Transverse colon (tissue), 3 donors: ENCODE measurements around the gene OMA1.

Source experiments
- CTCF ChIP-seq, 5 experiments: fragments of 200-600 bp in 3 of 5; fragments of 450-650 bp in 2 of 5; sonication (generic) in 3 of 5; IDR thresholded peaks; 1 replicate in 2 of 5; 2 replicates in 3 of 5; pipeline ENCODE4 v1.5.1; 2016 to 2017; ENCODE audit warnings: antibody characterized with exemption in 5 of 5, inconsistent platforms in 3 of 5, mild to moderate bottlenecking in 2 of 5, moderate library complexity in 1 of 5
- POLR2A ChIP-seq: fragments of 450-650 bp; IDR thresholded peaks from one replicate; pipeline ENCODE4 v1.6.1; 2016; ENCODE audit warnings: antibody characterized with exemption, mild to moderate bottlenecking, moderate library complexity

- TF ChIP-seq CTCF (IDR thresholded peaks at IDR 0.05) (no peak), POLR2A (no peak)
Observed at GRCh38 chr1:58528518-58528917, 18.0 kb downstream of the OMA1 start.
